Naive thymus-derived CD4-positive, alpha-beta T cell (primary cell): ENCODE results near the gene PVR. TPM values are rescaled to one million over a fixed set of nuclear protein-coding genes. Genes with fewer than 3 reads are reported as not detected.

ENCODE experiments used
- ATAC-seq: fragments of 150-1000 bp; cut with Tn5 transposase; 2 replicates; pipeline ENCODE4 v1.10.0; 2021; ENCODE audit warnings: mild to moderate bottlenecking, moderate library complexity
- CTCF ChIA-PET: fragments of 350-600 bp; sonication (Branson Sonifier 250); formaldehyde crosslinking; loops from one replicate; lab custom pipeline; 2021; ENCODE audit warnings: antibody characterized with exemption; lab: Charles Lee
- POLR2A ChIA-PET: fragments of 350-600 bp; sonication (Branson Sonifier 250); formaldehyde crosslinking; loops from one replicate; lab custom pipeline; 2021; ENCODE audit warnings: antibody characterized with exemption, inconsistent platforms; lab: Charles Lee
- DNase-seq, 9 donors: peaks; one replicate each; pipeline versions ENCODE4 v3.0.0 to v3.0.0-alpha.2; 2020 to 2022; ENCODE audit warnings: mixed read lengths in 1 of 9
- H3K27ac ChIP-seq: one replicate; pipeline ENCODE4 v1.7.0; 2013; ENCODE audit warnings: mild to moderate bottlenecking, low read depth, low read length, moderate library complexity
- H3K27me3 ChIP-seq, 2 donors: one replicate each; pipeline ENCODE4 v1.7.0; 2013; ENCODE audit warnings: low read length in 2 of 2, mild to moderate bottlenecking in 2 of 2, moderate library complexity in 2 of 2; ENCODE audit not compliant: control insufficient read depth in 2 of 2, insufficient read depth in 2 of 2
- H3K36me3 ChIP-seq, 3 experiments: 1 replicate in 2 of 3; 2 replicates in 1 of 3; pipeline ENCODE4 v1.7.0; 2013; ENCODE audit warnings: low read length in 3 of 3, mild to moderate bottlenecking in 3 of 3, moderate library complexity in 1 of 3; ENCODE audit not compliant: insufficient read depth in 3 of 3, control insufficient read depth in 2 of 3
- H3K4me1 ChIP-seq, 2 donors: one replicate each; pipeline ENCODE4 v1.7.0; 2013; ENCODE audit warnings: low read length in 2 of 2, mild to moderate bottlenecking in 2 of 2, moderate library complexity in 1 of 2; ENCODE audit not compliant: control insufficient read depth in 2 of 2, insufficient read depth in 2 of 2
- H3K4me3 ChIP-seq: 2 replicates; pipeline ENCODE4 v1.7.0; 2013; ENCODE audit warnings: mild to moderate bottlenecking, low read length
- H3K9me3 ChIP-seq, 3 experiments: 1 replicate in 2 of 3; 2 replicates in 1 of 3; pipeline ENCODE4 v1.7.0; 2013; ENCODE audit warnings: low read length in 3 of 3; ENCODE audit not compliant: control insufficient read depth in 2 of 3
- H3K27ac Mint-ChIP-seq, 9 donors: one replicate each; pipeline ENCODE4 v1.8.0; 2020 to 2022; ENCODE audit warnings: mixed read lengths in 9 of 9, mild to moderate bottlenecking in 8 of 9, moderate library complexity in 5 of 9, inconsistent platforms in 2 of 9
- H3K27me3 Mint-ChIP-seq, 5 donors: one replicate each; pipeline ENCODE4 v1.8.0; 2021 to 2022; ENCODE audit warnings: mixed read lengths in 5 of 5, mild to moderate bottlenecking in 1 of 5
- H3K36me3 Mint-ChIP-seq, 5 donors: one replicate each; pipeline ENCODE4 v1.8.0; 2020 to 2022; ENCODE audit warnings: mixed read lengths in 5 of 5, mild to moderate bottlenecking in 3 of 5, inconsistent platforms in 1 of 5
- H3K4me1 Mint-ChIP-seq, 7 donors: one replicate each; pipeline ENCODE4 v1.8.0; 2020 to 2022; ENCODE audit warnings: mixed read lengths in 7 of 7, mild to moderate bottlenecking in 3 of 7, inconsistent platforms in 1 of 7
- H3K4me3 Mint-ChIP-seq, 10 donors: one replicate each; pipeline ENCODE4 v1.8.0; 2020 to 2022; ENCODE audit warnings: mild to moderate bottlenecking in 10 of 10, mixed read lengths in 10 of 10, moderate library complexity in 6 of 10, inconsistent platforms in 2 of 10
- H3K9me3 Mint-ChIP-seq, 11 donors: one replicate each; pipeline ENCODE4 v1.8.0; 2020 to 2022; ENCODE audit warnings: mixed read lengths in 11 of 11, mild to moderate bottlenecking in 4 of 11, inconsistent platforms in 1 of 11, moderate library complexity in 1 of 11
- intact Hi-C, 2 donors: fragments of 100-400 bp; cut with micrococcal nuclease; formaldehyde crosslinking; loops; one replicate each; pipeline ENCODE4 v1.15.1; 2023
- polyA plus RNA-seq, 2 donors: library from polyadenylated mRNA; unstranded; fragments of 300-500 nt; fragmentation: Illumina TruSeq; gene quantifications; one replicate each; pipeline ENCODE4 v1.2.3, GENCODE V29; 2021
- total RNA-seq, 6 experiments: library from RNA in 5 of 6; stranded (reverse) in 5 of 6; gene quantifications; 1 replicate in 5 of 6; 2 replicates in 1 of 6; pipeline ENCODE4 v1.2.3 and lab custom pipeline; 2021 to 2026

Gene PVR
- total and polyA plus RNA-seq, 7 experiments from 2014 or later: 0.87 to 8.4 (median 4.0) TPM

GRCh38 chr19:44658069-44658733 is 14.5 kb downstream of the PVR start:
- peaks cover 6 to 13% (median 10%) of the 10 kb centered on the region in 7 donors for H3K4me1 Mint-ChIP-seq
- DNase-seq (no peak), ATAC-seq (no peak)
- H3K27ac Mint-ChIP-seq: no peak overlapping the region
- intact Hi-C loops: loop anchor here in 1 of 2 donors (10.0 kb wide), 1 partner anchor 187 kb away; the partner anchor contains the start of gene NECTIN2
- H3K27ac ChIP-seq: no peak overlapping the region
- no peaks in the 10 kb centered on the region for H3K9me3 ChIP-seq
- H3K27me3 Mint-ChIP-seq: no peaks in the 10 kb centered on the region
- H3K27me3 ChIP-seq: no peaks in the 10 kb centered on the region
- H3K9me3 Mint-ChIP-seq: peaks cover 0 to 2% (median 0%) of the 10 kb centered on the region in 11 donors
- H3K36me3 Mint-ChIP-seq: peaks cover 0 to 5% (median 0%) of the 10 kb centered on the region in 5 donors
- no peak overlapping the region for H3K4me3 ChIP-seq
- peaks cover 0 to 4% of the 10 kb centered on the region in 2 donors for H3K4me1 ChIP-seq
- POLR2A ChIA-PET: no interaction called here
- H3K4me3 Mint-ChIP-seq: no peak overlapping the region
- CTCF ChIA-PET: interaction anchor here (0.8 to 2.9 kb wide), 5 partner anchors 23 to 87 kb away, joined by 4 to 13 read pairs (median 10); no protein-coding TSS in a partner anchor
- H3K36me3 ChIP-seq: no peaks in the 10 kb centered on the region

GRCh38 chr19:44660081-44660480 is 16.4 kb downstream of the PVR start:
- DNase-seq (no peak), ATAC-seq (no peak)
- Histone ChIP-seq H3K4me3 (no peak overlapping the region), H3K36me3 (no peaks in the 10 kb centered on the region), H3K27ac (no peak overlapping the region), H3K27me3 (no peaks in the 10 kb centered on the region), H3K4me1 (no peaks in the 10 kb centered on the region), H3K9me3 (no peaks in the 10 kb centered on the region)
- CTCF ChIA-PET: interaction anchor here (0.5 to 2.0 kb wide), 2 partner anchors 83 to 120 kb away, joined by 3 to 5 read pairs; no protein-coding TSS in a partner anchor
- H3K27ac Mint-ChIP-seq: no peak overlapping the region
- POLR2A ChIA-PET: no interaction called here
- peaks cover 0 to 10% (median 5%) of the 10 kb centered on the region in 7 donors for H3K4me1 Mint-ChIP-seq
- H3K27me3 Mint-ChIP-seq: no peaks in the 10 kb centered on the region
- peaks cover 0 to 2% (median 0%) of the 10 kb centered on the region in 11 donors for H3K9me3 Mint-ChIP-seq
- H3K36me3 Mint-ChIP-seq: peaks cover 0 to 5% (median 0%) of the 10 kb centered on the region in 5 donors
- no peak overlapping the region for H3K4me3 Mint-ChIP-seq
- intact Hi-C loops: no loop called here

DNA sequence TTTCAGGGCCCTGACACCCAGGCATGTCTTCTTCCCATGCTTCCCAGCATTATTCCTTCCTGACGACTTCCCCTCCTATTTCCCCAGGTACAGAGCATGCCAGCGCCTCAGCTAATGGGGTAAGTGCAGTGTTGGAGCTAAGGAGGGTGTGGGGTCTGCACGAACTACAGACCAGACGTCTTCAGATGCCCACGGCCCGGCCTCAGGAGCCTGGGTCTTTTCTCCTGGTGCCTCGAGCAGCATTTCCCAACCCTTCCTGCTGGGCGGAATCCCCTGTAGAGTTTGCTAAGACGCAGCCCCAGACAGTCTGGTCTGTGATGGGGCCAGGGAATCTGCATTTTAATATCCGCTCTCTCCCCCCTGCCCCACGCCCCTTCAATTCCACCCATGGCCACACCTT is 17.5 kb downstream of the PVR start:
- H3K27ac ChIP-seq: no peak overlapping the region
- no peaks in the 10 kb centered on the region for H3K9me3 ChIP-seq
- ChIA-PET POLR2A (no interaction called here), CTCF (interaction anchor here (0.6 to 2.0 kb wide), 3 partner anchors 13 to 84 kb away, joined by 3 to 5 read pairs (median 4); no protein-coding TSS in a partner anchor)
- H3K9me3 Mint-ChIP-seq: peaks cover 0 to 2% (median 0%) of the 10 kb centered on the region in 11 donors
- no peak overlapping the region for H3K4me3 ChIP-seq
- H3K36me3 ChIP-seq: no peaks in the 10 kb centered on the region
- intact Hi-C loops: no loop called here
- H3K27ac Mint-ChIP-seq: no peak overlapping the region
- H3K4me1 ChIP-seq: no peaks in the 10 kb centered on the region
- no peaks in the 10 kb centered on the region for H3K27me3 Mint-ChIP-seq
- no peaks in the 10 kb centered on the region for H3K27me3 ChIP-seq
- DNase-seq: no peak
- H3K36me3 Mint-ChIP-seq: peaks cover 0 to 5% (median 0%) of the 10 kb centered on the region in 5 donors
- H3K4me1 Mint-ChIP-seq: peaks cover 0 to 10% (median 5%) of the 10 kb centered on the region in 7 donors
- ATAC-seq: no peak
- H3K4me3 Mint-ChIP-seq: no peak overlapping the region

DNA sequence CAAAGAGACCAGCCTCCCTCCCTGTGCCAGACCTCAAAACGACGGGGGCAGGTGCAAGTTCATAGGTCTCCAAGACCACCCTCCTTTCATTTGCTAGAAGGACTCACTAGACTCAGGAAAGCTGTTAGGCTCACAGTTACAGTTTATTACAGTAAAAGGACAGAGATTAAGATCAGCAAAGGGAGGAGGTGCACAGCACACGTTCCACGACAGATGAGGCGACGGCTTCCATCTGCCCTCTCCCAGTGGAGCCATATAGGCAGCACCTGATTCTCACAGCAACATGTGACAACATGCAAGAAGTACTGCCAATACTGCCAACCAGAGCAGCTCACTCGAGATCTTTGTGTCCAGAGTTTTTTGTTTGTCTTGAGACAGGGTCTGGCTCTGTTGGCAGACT is 18.2 kb downstream of the PVR start:
- ChIA-PET CTCF (interaction anchor here (0.9 kb wide), 1 partner anchor 13 kb away, joined by 4 read pairs; no protein-coding TSS in a partner anchor), POLR2A (no interaction called here)
- Histone ChIP-seq H3K27me3 (no peaks in the 10 kb centered on the region), H3K4me1 (no peaks in the 10 kb centered on the region), H3K36me3 (no peaks in the 10 kb centered on the region), H3K9me3 (no peaks in the 10 kb centered on the region), H3K4me3 (no peak overlapping the region), H3K27ac (no peak overlapping the region)
- Mint-ChIP-seq H3K4me1 (peaks cover 0 to 9% (median 5%) of the 10 kb centered on the region in 7 donors), H3K27ac (no peak overlapping the region), H3K4me3 (no peak overlapping the region), H3K36me3 (peaks cover 0 to 5% (median 0%) of the 10 kb centered on the region in 5 donors), H3K9me3 (peaks cover 0 to 1% (median 0%) of the 10 kb centered on the region in 11 donors), H3K27me3 (no peaks in the 10 kb centered on the region)
- intact Hi-C loops: no loop called here
- ATAC-seq (no peak), DNase-seq (no peak)

- no peaks in the 10 kb centered on the region for H3K9me3 ChIP-seq
- intact Hi-C loops: no loop called here
- H3K36me3 ChIP-seq: no peaks in the 10 kb centered on the region
- ChIA-PET CTCF (interaction anchor here (0.5 to 1.8 kb wide), 3 partner anchors 8 to 121 kb away, joined by 3 to 11 read pairs (median 3); no protein-coding TSS in a partner anchor), POLR2A (interaction anchor here (0.9 kb wide), 1 partner anchor 73 kb away, joined by 5 read pairs; no protein-coding TSS in a partner anchor)
- no peak overlapping the region for H3K27ac Mint-ChIP-seq
- peaks cover 0 to 1% (median 0%) of the 10 kb centered on the region in 7 donors for H3K4me1 Mint-ChIP-seq
- no peaks in the 10 kb centered on the region for H3K9me3 Mint-ChIP-seq
- no peaks in the 10 kb centered on the region for H3K27me3 ChIP-seq
- H3K27me3 Mint-ChIP-seq: no peaks in the 10 kb centered on the region
- ATAC-seq (no peak), DNase-seq (no peak)
- H3K4me3 ChIP-seq: no peak overlapping the region
- peaks cover 0 to 5% (median 0%) of the 10 kb centered on the region in 5 donors for H3K36me3 Mint-ChIP-seq
- no peak overlapping the region for H3K4me3 Mint-ChIP-seq
- no peak overlapping the region for H3K27ac ChIP-seq
- no peaks in the 10 kb centered on the region for H3K4me1 ChIP-seq
Observed at GRCh38 chr19:44662691-44663385, 19.1 kb downstream of the PVR start.

- POLR2A ChIA-PET: no interaction called here
Observed at GRCh38 chr19:44663996-44664395, 20.3 kb downstream of the PVR start.

More at GRCh38 chr19:44663996-44664395, 20.3 kb downstream of the PVR start:
- Mint-ChIP-seq H3K27ac (no peak overlapping the region), H3K4me3 (no peak overlapping the region), H3K27me3 (no peaks in the 10 kb centered on the region), H3K4me1 (peaks cover 0 to 1% (median 0%) of the 10 kb centered on the region in 7 donors), H3K36me3 (peaks cover 0 to 5% (median 0%) of the 10 kb centered on the region in 5 donors), H3K9me3 (peaks cover 0 to 2% (median 0%) of the 10 kb centered on the region in 11 donors)
- no peaks in the 10 kb centered on the region for H3K4me1 ChIP-seq
- ATAC-seq (no peak), DNase-seq (no peak)
- CTCF ChIA-PET: interaction anchor here (1.8 kb wide), 1 partner anchor 9 kb away, joined by 11 read pairs; no protein-coding TSS in a partner anchor
- H3K36me3 ChIP-seq: no peaks in the 10 kb centered on the region
- H3K4me3 ChIP-seq: no peak overlapping the region
- no peak overlapping the region for H3K27ac ChIP-seq
- H3K27me3 ChIP-seq: no peaks in the 10 kb centered on the region
- intact Hi-C loops: no loop called here
- H3K9me3 ChIP-seq: no peaks in the 10 kb centered on the region
